Ovary (tissue), 3 donors: ENCODE data around the gene SPG7.

ENCODE experiments used
- EP300 ChIP-seq: sonication (generic); formaldehyde crosslinking; IDR thresholded peaks from one replicate; pipeline ENCODE4 v1.6.1; 2017; ENCODE audit warnings: antibody characterized with exemption
- POLR2A ChIP-seq: fragments of 450-650 bp; IDR thresholded peaks from one replicate; pipeline ENCODE4 v1.6.1; 2017; ENCODE audit warnings: antibody characterized with exemption, mild to moderate bottlenecking, moderate library complexity
- TF ChIP-seq, protein P1 (sequence below), 3 donors: fragments of 450-650 bp in 2 of 3; fragments of 200-600 bp in 1 of 3; IDR thresholded peaks; one replicate each; pipeline versions ENCODE4 v1.5.1 to v1.8.0; 2016 to 2022; ENCODE audit warnings: antibody characterized with exemption in 3 of 3, mild to moderate bottlenecking in 1 of 3
- donor health status: DM: no; HTN: no; CAD: no.

- TF ChIP-seq, protein P1, sequence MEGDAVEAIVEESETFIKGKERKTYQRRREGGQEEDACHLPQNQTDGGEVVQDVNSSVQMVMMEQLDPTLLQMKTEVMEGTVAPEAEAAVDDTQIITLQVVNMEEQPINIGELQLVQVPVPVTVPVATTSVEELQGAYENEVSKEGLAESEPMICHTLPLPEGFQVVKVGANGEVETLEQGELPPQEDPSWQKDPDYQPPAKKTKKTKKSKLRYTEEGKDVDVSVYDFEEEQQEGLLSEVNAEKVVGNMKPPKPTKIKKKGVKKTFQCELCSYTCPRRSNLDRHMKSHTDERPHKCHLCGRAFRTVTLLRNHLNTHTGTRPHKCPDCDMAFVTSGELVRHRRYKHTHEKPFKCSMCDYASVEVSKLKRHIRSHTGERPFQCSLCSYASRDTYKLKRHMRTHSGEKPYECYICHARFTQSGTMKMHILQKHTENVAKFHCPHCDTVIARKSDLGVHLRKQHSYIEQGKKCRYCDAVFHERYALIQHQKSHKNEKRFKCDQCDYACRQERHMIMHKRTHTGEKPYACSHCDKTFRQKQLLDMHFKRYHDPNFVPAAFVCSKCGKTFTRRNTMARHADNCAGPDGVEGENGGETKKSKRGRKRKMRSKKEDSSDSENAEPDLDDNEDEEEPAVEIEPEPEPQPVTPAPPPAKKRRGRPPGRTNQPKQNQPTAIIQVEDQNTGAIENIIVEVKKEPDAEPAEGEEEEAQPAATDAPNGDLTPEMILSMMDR (IDR thresholded peaks at IDR 0.05): no peak
- no peak for TF ChIP-seq EP300
- no peak for TF ChIP-seq POLR2A
Observed at GRCh38 chr16:89541792-89542191, 33.6 kb downstream of the SPG7 start.
